SK-N-MC (cell line): ENCODE results near the gene TRAPPC12.

Experiments
- EZH2 ChIP-seq: fragments of 200-600 bp; sonication (generic); IDR thresholded peaks from one replicate; pipeline ENCODE4 v1.6.1; 2017; ENCODE audit warnings: antibody characterized with exemption
- POLR2AphosphoS5 ChIP-seq: IDR thresholded peaks from 2 replicates; pipeline ENCODE4 v1.6.1; 2012; ENCODE audit warnings: mild to moderate bottlenecking, low read depth, low read length, borderline replicate concordance

DNA sequence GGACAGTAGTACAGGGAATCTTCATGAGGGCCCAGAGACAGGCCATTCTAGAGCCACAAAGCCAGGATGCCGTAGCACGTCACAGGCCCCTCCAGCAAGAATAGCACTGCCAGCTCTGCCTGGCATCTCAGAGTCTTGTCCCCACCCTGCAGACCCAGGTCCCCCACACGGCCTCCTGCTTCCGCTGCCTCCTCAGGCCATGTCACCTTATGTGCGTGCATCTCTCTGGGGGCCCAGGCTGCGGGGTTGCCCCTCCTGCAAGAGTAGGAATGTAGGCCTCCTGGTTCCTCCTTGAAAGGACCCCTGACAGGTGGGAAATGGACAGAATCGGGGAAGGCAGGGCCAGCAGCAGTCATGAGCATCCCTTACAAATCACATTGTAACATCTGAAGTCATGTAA lies 90.0 kb downstream of the TRAPPC12 start:
- TF ChIP-seq POLR2AphosphoS5 = no peak
- TF ChIP-seq EZH2 = no peak
